Astrocyte of the cerebellum (primary cell): ENCODE results near the gene CT47C1.

ENCODE experiments used
- DNase-seq: peaks from one replicate; pipeline ENCODE4 v3.0.0-alpha.2; 2011; ENCODE audit warnings: low read depth
- H3K4me3 ChIP-seq: 2 replicates; pipeline ENCODE4 v1.5.1; 2011; ENCODE audit warnings: mild to moderate bottlenecking, low read depth, low read length, moderate library complexity
- CTCF ChIP-seq: IDR thresholded peaks from 2 replicates; pipeline ENCODE4 v1.5.1; 2012; ENCODE audit warnings: low read length, low read depth, moderate library complexity, mild to moderate bottlenecking; ENCODE audit errors: missing control alignments
- in situ Hi-C: cut with HindIII; loops from 2 replicates; pipeline ENCODE4 v1.10.0; 2017; ENCODE audit warnings: low sequenced_read_pairs

The CT47C1 gene

GRCh38 chrX:119087121-119087520 lies 14.3 kb downstream of the CT47C1 start:
- in situ Hi-C loops: no loop called here
- no peak for TF ChIP-seq CTCF
- DNase-seq: no peak
- H3K4me3 ChIP-seq: no peak overlapping the region

GRCh38 chrX:119089619-119090018 lies 16.8 kb downstream of the CT47C1 start:
- DNase-seq: no peak
- no peak overlapping the region for H3K4me3 ChIP-seq
- TF ChIP-seq CTCF: no peak
- in situ Hi-C loops: no loop called here

- no peak for TF ChIP-seq CTCF
- DNase-seq: no peak
- H3K4me3 ChIP-seq: no peak overlapping the region
- in situ Hi-C loops: no loop called here
Measured at GRCh38 chrX:119090627-119091026, 17.8 kb downstream of the CT47C1 start.

GRCh38 chrX:119093991-119094735 lies 21.4 kb downstream of the CT47C1 start:
- no peak for TF ChIP-seq CTCF
- in situ Hi-C loops: no loop called here
- no peak overlapping the region for H3K4me3 ChIP-seq
- no peak for DNase-seq

GRCh38 chrX:119094819-119095218 lies 22.0 kb downstream of the CT47C1 start:
- in situ Hi-C loops: no loop called here
- no peak overlapping the region for H3K4me3 ChIP-seq
- no peak for TF ChIP-seq CTCF
- no peak for DNase-seq

- in situ Hi-C loops: no loop called here
- no peak overlapping the region for H3K4me3 ChIP-seq
- no peak for DNase-seq
- TF ChIP-seq CTCF: no peak
Measured at GRCh38 chrX:119095936-119096335, 23.1 kb downstream of the CT47C1 start.
